ENCODE measurements around the gene NT5DC1. TPM values are rescaled to one million over a fixed set of nuclear protein-coding genes. Genes with fewer than 3 reads are reported as not detected.
A peak's percentile ranks its signal among the peaks of the same experiment; 100 is the strongest.

NT5DC1 gene
- polyA plus RNA-seq, 1 of the 3 experiments (the other 2 are of a cell fraction), result 20.3 TPM

GRCh38 chr6:116291701-116292396 lies 191.2 kb downstream of the NT5DC1 start:
- WGBS (ENCODE audit: low lambda C conversion rate), result 93% methylated on average over 4 of the region's 4 CpGs
- H2AFZ ChIP-seq (ENCODE audit: low read depth), result no peak overlapping the region
- no peaks in the 10 kb centered on the region for H3K36me3 ChIP-seq (replicated peaks in 1 of 2; ENCODE audit: control insufficient read depth in 1 of 2, insufficient read depth in 2 of 2, low read length in 1 of 2)
- ChIA-PET CTCF (interaction anchor here (2.3 kb wide), 1 partner anchor 23 kb away, joined by 5 read pairs; no protein-coding TSS in a partner anchor), POLR2A (interaction anchor here (1.0 kb wide), 1 partner anchor 12 kb away, joined by 4 read pairs; the partner anchor contains the start of gene TSPYL1)
- no peak overlapping the region for H3K9ac ChIP-seq
- DNase-seq, result no peak
- H3K27ac ChIP-seq (ENCODE audit: low read depth in 2 of 2, low read length in 1 of 2), result no peak overlapping the region
- no peaks in the 10 kb centered on the region for H3F3A ChIP-seq (replicated peaks; ENCODE audit: insufficient read depth)
- H3K79me2 ChIP-seq (ENCODE audit: insufficient read depth), result no peaks in the 10 kb centered on the region
- no peaks in the 10 kb centered on the region for H3K4me1 ChIP-seq (ENCODE audit: control insufficient read depth in 1 of 2, insufficient read depth in 2 of 2, low read depth in 1 of 2, low read length in 1 of 2)
- H3K4me2 ChIP-seq, result no peak overlapping the region
- H3K27me3 ChIP-seq (ENCODE audit: insufficient read depth), result no peaks in the 10 kb centered on the region
- peak; percentile 36; the same call in 1 of the 2 replicates for TF ChIP-seq PBX3 (IDR thresholded peaks at IDR 0.05)
- no peak for TF ChIP-seq GATA2 (CRISPR knock-in tag; IDR thresholded peaks at IDR 0.05)
- H3K9me3 ChIP-seq, result no peaks in the 10 kb centered on the region
- no peak overlapping the region for H3K4me3 ChIP-seq (ENCODE audit: low read depth in 2 of 2, low read length in 1 of 2)
- no peaks in the 10 kb centered on the region for H4K20me1 ChIP-seq (ENCODE audit: insufficient read depth)
- H3K9me2 ChIP-seq, result no peaks in the 10 kb centered on the region

GRCh38 chr6:116292553-116292952 lies 191.9 kb downstream of the NT5DC1 start:
- no peak for DNase-seq
- H3K4me3 ChIP-seq (ENCODE audit: low read depth in 2 of 2, low read length in 1 of 2), result no peak overlapping the region
- H3K79me2 ChIP-seq (ENCODE audit: insufficient read depth), result no peaks in the 10 kb centered on the region
- H3K9me3 ChIP-seq, result no peaks in the 10 kb centered on the region
- ChIA-PET POLR2A (interaction anchor here (1.0 kb wide), 1 partner anchor 12 kb away, joined by 4 read pairs; the partner anchor contains the start of gene TSPYL1), CTCF (interaction anchor here (1.2 to 2.3 kb wide), 3 partner anchors 24 to 269 kb away, joined by 4 to 8 read pairs (median 5); no protein-coding TSS in a partner anchor)
- H3K27ac ChIP-seq (ENCODE audit: low read depth in 2 of 2, low read length in 1 of 2), result no peak overlapping the region
- H4K20me1 ChIP-seq (ENCODE audit: insufficient read depth), result no peaks in the 10 kb centered on the region
- H3K4me1 ChIP-seq (ENCODE audit: control insufficient read depth in 1 of 2, insufficient read depth in 2 of 2, low read depth in 1 of 2, low read length in 1 of 2), result no peaks in the 10 kb centered on the region
- H3K36me3 ChIP-seq (replicated peaks in 1 of 2; ENCODE audit: control insufficient read depth in 1 of 2, insufficient read depth in 2 of 2, low read length in 1 of 2), result no peaks in the 10 kb centered on the region
- H3K27me3 ChIP-seq (ENCODE audit: insufficient read depth), result no peaks in the 10 kb centered on the region
- no peak overlapping the region for H3K9ac ChIP-seq
- no peak overlapping the region for H2AFZ ChIP-seq (ENCODE audit: low read depth)
- no peaks in the 10 kb centered on the region for H3K9me2 ChIP-seq
- TF ChIP-seq USF2 (IDR thresholded peaks at IDR 0.05; ENCODE audit: borderline replicate concordance, low read depth, low read length) (no peak), JUND (IDR thresholded peaks at IDR 0.05) (no peak), EZH2phosphoT487 (IDR thresholded peaks at IDR 0.05; ENCODE audit: borderline replicate concordance, low read depth) (no peak), POLR2AphosphoS5 (IDR thresholded peaks at IDR 0.05; ENCODE audit: low read depth, low read length) (no peak), PBX3 (IDR thresholded peaks at IDR 0.05) (no peak), CHD2 (IDR thresholded peaks at IDR 0.05; ENCODE audit: low read length, partially characterized antibody) (no peak), RFX5 (IDR thresholded peaks at IDR 0.05; ENCODE audit: low read length) (no peak), GATA2 (CRISPR knock-in tag; IDR thresholded peaks at IDR 0.05) (no peak), MAX (IDR thresholded peaks at IDR 0.05; ENCODE audit: low read depth) (no peak), TEAD4 (IDR thresholded peaks at IDR 0.05; ENCODE audit: borderline replicate concordance, insufficient read depth) (no peak), GABPA (IDR thresholded peaks at IDR 0.05; ENCODE audit: low read depth) (no peak), IRF3 (IDR thresholded peaks at IDR 0.05; ENCODE audit: low read depth, low read length) (no peak), RAD21 (IDR thresholded peaks at IDR 0.05; ENCODE audit: low read length) (no peak), FOXJ3 (CRISPR knock-in tag; IDR thresholded peaks at IDR 0.05) (no peak), FOXM1 (IDR thresholded peaks at IDR 0.05; ENCODE audit: low read depth) (no peak), RCOR1 (IDR thresholded peaks at IDR 0.05; ENCODE audit: low read length) (no peak), NFIC (IDR thresholded peaks at IDR 0.05; ENCODE audit: borderline replicate concordance) (no peak), USF1 (IDR thresholded peaks at IDR 0.05; ENCODE audit: borderline replicate concordance, low read depth) (no peak)
- no peaks in the 10 kb centered on the region for H3F3A ChIP-seq (replicated peaks; ENCODE audit: insufficient read depth)
- 93% methylated on average over 1 of the region's 1 CpG for WGBS (ENCODE audit: low lambda C conversion rate)
- no peak overlapping the region for H3K4me2 ChIP-seq
